Measurements from ENCODE around the gene ERC2.

Gene ERC2

DNA sequence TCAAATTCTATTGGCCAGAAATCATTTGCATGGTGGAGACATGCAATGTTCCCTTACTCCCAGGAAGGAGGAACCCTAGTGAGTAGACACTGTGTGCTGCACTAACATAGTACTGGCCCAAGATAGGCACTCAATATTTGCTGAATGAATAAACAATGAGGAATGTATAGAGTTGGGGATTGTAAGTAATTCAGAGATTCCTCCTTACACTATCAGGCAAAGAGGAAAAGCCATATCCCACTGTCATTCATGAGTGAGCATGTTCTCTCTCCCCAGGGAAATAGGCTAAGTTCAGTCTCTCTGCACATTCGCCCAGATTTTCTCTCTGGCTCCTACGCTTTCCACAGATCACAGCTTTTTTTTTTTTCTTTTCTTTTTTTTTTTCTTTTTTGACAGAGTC lies 826.3 kb downstream of the ERC2 start:
- TF ChIP-seq, protein P1, sequence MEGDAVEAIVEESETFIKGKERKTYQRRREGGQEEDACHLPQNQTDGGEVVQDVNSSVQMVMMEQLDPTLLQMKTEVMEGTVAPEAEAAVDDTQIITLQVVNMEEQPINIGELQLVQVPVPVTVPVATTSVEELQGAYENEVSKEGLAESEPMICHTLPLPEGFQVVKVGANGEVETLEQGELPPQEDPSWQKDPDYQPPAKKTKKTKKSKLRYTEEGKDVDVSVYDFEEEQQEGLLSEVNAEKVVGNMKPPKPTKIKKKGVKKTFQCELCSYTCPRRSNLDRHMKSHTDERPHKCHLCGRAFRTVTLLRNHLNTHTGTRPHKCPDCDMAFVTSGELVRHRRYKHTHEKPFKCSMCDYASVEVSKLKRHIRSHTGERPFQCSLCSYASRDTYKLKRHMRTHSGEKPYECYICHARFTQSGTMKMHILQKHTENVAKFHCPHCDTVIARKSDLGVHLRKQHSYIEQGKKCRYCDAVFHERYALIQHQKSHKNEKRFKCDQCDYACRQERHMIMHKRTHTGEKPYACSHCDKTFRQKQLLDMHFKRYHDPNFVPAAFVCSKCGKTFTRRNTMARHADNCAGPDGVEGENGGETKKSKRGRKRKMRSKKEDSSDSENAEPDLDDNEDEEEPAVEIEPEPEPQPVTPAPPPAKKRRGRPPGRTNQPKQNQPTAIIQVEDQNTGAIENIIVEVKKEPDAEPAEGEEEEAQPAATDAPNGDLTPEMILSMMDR (IDR thresholded peaks at IDR 0.05; ENCODE audit: unreplicated experiment in 3 of 3) = no peak
- Mint-ChIP-seq H3K4me1 (peaks cover 16% of the 10 kb centered on the region), H3K27ac (no peak overlapping the region), H3K9me3 (no peaks in the 10 kb centered on the region), H3K4me3 (no peak overlapping the region), H3K27me3 (ENCODE audit: low read depth) (peaks cover 4% of the 10 kb centered on the region), H3K36me3 (ENCODE audit: low read depth) (no peaks in the 10 kb centered on the region)

DNA sequence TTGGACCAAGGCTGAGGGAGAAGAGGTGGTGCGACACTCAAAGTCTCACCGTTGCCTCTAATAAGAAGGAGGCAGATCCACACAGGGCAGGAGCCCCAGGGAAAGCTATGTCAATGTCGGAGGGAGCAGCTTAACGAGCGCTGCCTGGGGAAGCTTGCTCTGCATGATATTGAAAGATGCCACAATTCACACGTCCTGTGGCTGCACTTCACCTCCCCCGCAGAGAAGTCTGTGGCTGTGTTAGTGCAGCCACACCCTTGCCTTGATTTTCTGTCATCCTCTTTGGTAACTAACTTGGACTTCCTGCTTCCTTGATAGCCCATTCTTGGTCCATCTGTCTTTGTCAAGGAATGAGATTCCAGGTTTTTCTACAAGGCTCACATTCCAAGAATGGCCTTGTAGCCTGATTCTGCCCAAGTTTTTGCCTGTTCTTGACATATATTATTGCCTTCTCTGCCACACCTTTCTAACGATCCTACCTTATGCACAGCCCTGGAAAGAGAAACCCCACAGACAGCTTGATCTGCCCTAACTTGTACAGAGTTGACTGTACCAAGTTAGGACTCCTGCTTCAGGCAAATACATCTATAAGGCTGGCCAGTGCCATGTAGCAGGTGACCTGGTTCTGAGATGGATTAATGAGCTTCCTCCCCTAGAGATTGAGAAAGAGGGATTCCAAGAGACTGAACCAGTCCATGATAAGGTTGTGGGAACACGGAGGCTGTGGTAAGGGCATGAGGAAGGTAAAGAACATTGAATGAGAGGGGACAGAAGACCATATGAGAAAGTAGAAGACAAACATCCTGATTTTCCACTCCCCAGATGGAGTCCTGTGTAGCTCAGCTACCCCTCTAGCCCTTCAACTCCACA lies 828.1 kb downstream of the ERC2 start:
- TF ChIP-seq, protein P1 (IDR thresholded peaks at IDR 0.05; ENCODE audit: unreplicated experiment in 3 of 3) = no peak
- Mint-ChIP-seq H3K27ac (no peak overlapping the region), H3K4me3 (no peak overlapping the region), H3K9me3 (no peaks in the 10 kb centered on the region), H3K36me3 (ENCODE audit: low read depth) (no peaks in the 10 kb centered on the region), H3K27me3 (ENCODE audit: low read depth) (peaks cover 4% of the 10 kb centered on the region), H3K4me1 (peaks cover under 1% of the 10 kb centered on the region)

DNA sequence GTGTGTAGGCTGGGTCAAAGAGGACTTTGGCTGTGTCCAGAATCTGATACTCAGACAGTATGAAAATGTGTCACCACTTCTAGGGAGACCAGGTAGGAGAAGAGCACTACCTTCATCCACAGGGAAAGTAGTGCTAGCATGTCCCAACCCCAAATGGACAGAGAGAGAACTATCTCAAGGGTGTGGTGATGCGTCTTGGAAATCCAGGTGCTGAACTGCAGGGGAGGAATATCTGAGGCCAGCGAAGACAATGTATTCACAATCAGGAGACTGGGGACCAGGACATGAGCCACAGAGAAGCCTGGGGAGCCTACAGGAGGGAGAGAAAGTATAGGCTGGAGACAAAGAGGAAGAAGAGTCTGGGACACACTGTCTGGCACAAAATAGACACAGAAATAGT lies 829.1 kb downstream of the ERC2 start:
- Mint-ChIP-seq H3K27me3 (ENCODE audit: low read depth) (peaks cover 4% of the 10 kb centered on the region), H3K36me3 (ENCODE audit: low read depth) (no peaks in the 10 kb centered on the region), H3K4me1 (peaks cover 4% of the 10 kb centered on the region), H3K9me3 (no peaks in the 10 kb centered on the region), H3K4me3 (no peak overlapping the region), H3K27ac (no peak overlapping the region)
- TF ChIP-seq, protein P1 (IDR thresholded peaks at IDR 0.05; ENCODE audit: unreplicated experiment in 3 of 3) = no peak

DNA sequence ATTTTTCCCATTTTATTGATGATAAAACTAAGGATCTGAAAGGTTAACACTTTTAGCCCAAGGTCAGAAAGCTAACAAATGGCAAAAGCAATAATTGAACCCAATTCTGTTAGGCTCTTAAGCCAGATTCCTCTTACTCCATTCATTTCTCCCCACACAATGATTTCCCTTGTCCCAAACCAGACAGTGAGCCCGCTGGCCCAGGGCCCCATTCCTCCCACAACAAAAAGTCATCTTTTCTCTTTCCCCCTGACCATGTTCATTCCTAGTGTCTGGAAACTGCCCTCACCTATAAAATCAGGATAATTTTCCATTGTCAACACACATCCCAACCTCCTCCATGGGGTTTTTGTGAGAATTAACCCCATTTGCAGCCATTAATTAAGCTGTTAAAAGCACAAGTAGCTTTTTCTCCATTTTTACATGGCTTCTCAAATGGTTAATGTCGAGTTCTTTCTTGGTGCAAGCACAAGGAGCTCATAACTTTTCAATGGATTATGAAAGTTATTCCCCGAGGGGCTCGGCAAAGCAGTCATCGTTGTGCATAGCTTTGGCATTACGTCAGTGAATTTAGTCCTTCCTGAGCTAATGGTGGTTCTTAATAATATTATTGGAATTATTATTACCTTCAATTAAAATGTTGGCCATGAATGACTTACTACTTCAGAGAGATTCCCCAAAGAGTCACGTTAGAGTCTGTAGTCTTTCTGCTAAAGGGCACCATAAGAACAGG lies 830.2 kb downstream of the ERC2 start:
- peaks cover 8% of the 10 kb centered on the region for H3K4me1 Mint-ChIP-seq

DNA sequence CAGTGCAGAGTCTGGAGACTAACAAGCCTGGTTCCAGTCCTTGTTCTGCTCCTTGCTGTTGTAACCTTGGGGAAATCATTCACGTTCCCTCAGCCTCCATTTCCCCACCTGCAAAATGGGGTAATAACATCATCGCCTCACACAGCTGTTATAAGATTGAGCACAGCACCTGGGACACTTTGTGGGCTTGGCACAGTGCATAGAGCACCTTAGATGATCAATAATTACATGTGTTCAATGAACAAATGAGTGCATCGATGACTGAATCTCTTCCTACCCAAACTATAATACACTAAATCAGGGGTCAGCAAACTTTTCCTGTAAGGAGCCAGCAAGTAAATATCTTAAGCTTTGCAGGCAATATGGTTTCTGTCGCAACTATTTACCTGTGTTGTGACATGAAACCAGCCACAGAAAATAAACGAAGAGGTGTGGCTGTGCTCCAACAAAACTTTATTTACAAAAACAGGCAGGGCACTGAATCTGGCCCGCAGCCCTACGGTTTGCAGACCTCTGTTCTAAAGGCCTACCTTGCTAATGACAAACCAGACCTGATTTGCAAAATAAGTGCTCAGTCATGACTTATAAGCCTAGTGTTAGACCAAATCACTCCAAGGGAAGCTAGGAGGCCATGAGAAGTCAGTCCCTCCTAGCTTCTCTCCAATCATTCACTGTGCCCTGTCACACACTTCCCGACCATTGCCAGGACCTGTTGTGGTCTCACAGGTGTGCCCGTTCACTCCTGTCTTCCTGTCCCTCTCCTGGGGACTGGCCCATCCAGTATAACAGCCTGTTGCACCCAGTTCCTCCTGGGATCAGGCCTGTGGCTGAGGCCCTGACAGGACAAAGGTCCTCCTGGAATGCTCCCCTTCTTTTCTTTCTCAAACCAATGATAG lies 831.7 kb downstream of the ERC2 start:
- peaks cover 4% of the 10 kb centered on the region for H3K27me3 Mint-ChIP-seq (ENCODE audit: low read depth)
- no peak overlapping the region for H3K4me3 Mint-ChIP-seq
- TF ChIP-seq, protein P1 (IDR thresholded peaks at IDR 0.05; ENCODE audit: unreplicated experiment in 3 of 3) = no peak
- H3K4me1 Mint-ChIP-seq = peaks cover 8% of the 10 kb centered on the region
- no peaks in the 10 kb centered on the region for H3K36me3 Mint-ChIP-seq (ENCODE audit: low read depth)
- H3K9me3 Mint-ChIP-seq = no peaks in the 10 kb centered on the region
- H3K27ac Mint-ChIP-seq = no peak overlapping the region

More for the DNA sequence above, 830.2 kb downstream of the ERC2 start:
- Mint-ChIP-seq H3K4me3 (no peak overlapping the region), H3K9me3 (no peaks in the 10 kb centered on the region), H3K27me3 (ENCODE audit: low read depth) (peaks cover 4% of the 10 kb centered on the region), H3K27ac (no peak overlapping the region), H3K36me3 (ENCODE audit: low read depth) (no peaks in the 10 kb centered on the region)
- TF ChIP-seq, protein P1 (IDR thresholded peaks at IDR 0.05; ENCODE audit: unreplicated experiment in 3 of 3) = no peak
